Esophagus squamous epithelium (tissue), 5 donors: Measurements from ENCODE around the gene USH2A. TPM values are rescaled to one million over a fixed set of nuclear protein-coding genes. Genes with fewer than 3 reads are reported as not detected.

Experiments used
- DNase-seq: peaks from one replicate; lab custom pipeline; 2025; lab: John Stamatoyannopoulos, UW
- H3K27ac ChIP-seq, 4 donors: fragments of 200-600 bp; sonication (generic); one replicate each; pipeline ENCODE4 v1.5.1; 2016 to 2019; ENCODE audit warnings: mild to moderate bottlenecking in 1 of 4
- H3K27me3 ChIP-seq, 4 donors: fragments of 200-600 bp; sonication (generic); 1 replicate in 3 of 4; 2 replicates in 1 of 4; pipeline versions ENCODE4 v1.5.1 to v1.6.0; 2017 to 2021; ENCODE audit warnings: antibody characterized with exemption in 1 of 4
- H3K36me3 ChIP-seq, 3 donors: fragments of 200-600 bp; sonication (generic); one replicate each; pipeline ENCODE4 v1.5.1; 2016 to 2019
- H3K4me1 ChIP-seq, 3 donors: fragments of 200-600 bp; sonication (generic); one replicate each; pipeline ENCODE4 v1.5.1; 2017 to 2019
- H3K4me3 ChIP-seq, 4 donors: fragments of 200-600 bp; sonication (generic); 1 replicate in 3 of 4; 2 replicates in 1 of 4; pipeline ENCODE4 v1.5.1; 2016 to 2019; ENCODE audit warnings: mild to moderate bottlenecking in 2 of 4, moderate library complexity in 1 of 4
- H3K9me3 ChIP-seq, 3 donors: fragments of 200-600 bp; sonication (generic); one replicate each; pipeline ENCODE4 v1.5.1; 2016 to 2019
- CTCF ChIP-seq, 6 experiments: fragments of 450-650 bp in 4 of 6; fragments of 200-600 bp in 2 of 6; sonication (generic) in 2 of 6; IDR thresholded peaks; one replicate each; pipeline ENCODE4 v1.5.1; 2016 to 2019; ENCODE audit warnings: antibody characterized with exemption in 6 of 6, mild to moderate bottlenecking in 4 of 6, moderate library complexity in 4 of 6
- POLR2A ChIP-seq, 4 donors: fragments of 450-650 bp; IDR thresholded peaks; one replicate each; pipeline ENCODE4 v1.6.1; 2017; ENCODE audit warnings: antibody characterized with exemption in 4 of 4, mild to moderate bottlenecking in 4 of 4, moderate library complexity in 3 of 4
- WGBS, 2 donors: methylation state at CpG; one replicate each; pipeline ENCODE4 v1.1.5; 2018; 5-methylcytosine and 5-hydroxymethylcytosine counted together
- intact Hi-C: fragments of 100-400 bp; cut with DNase I; formaldehyde crosslinking; loops from one replicate; pipeline ENCODE4 v1.15.0; 2022
- total RNA-seq, 4 donors: library from RNA; depleted of rRNA; stranded (reverse); fragments of >200 nt; gene quantifications; one replicate each; pipeline ENCODE4 v1.1.0, GENCODE V29; 2016
- donor health status: DM: yes; HTN: yes; CAD: no.

Gene USH2A
- total RNA-seq, 4 donors from 2014 or later: under 0.01 TPM; not detected in 3

DNA sequence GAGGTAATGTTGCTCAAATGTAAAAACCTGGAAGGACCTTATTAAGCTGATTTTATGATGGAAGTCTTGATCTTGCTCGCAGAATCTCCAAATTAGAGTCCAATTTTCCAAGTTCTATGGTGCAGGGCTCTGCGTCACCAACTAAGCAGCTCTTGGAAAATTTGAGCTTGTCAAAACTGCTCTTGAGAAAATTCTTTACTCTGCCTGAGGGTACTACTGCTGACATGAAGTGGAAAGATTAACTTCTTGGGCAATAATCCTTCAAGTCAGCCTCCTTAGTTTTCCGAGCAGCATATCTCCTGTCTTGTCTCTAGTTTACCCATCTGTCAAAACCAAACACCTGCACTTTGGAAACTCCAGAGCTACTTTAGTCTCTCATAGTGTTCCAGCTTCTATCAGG, 562.4 kb downstream of the USH2A start:
- no peaks in the 10 kb centered on the region for H3K9me3 ChIP-seq
- H3K4me1 ChIP-seq: no peaks in the 10 kb centered on the region
- WGBS, 2 donors: 71 to 73% methylated on average over 3 of the region's 3 CpGs
- no peak overlapping the region for H3K4me3 ChIP-seq
- no peak for TF ChIP-seq POLR2A (IDR thresholded peaks at IDR 0.05)
- TF ChIP-seq CTCF (IDR thresholded peaks at IDR 0.05): no peak
- no peaks in the 10 kb centered on the region for H3K36me3 ChIP-seq
- intact Hi-C loops: no loop called here
- H3K27ac ChIP-seq: no peak overlapping the region
- DNase-seq: no peak
- no peaks in the 10 kb centered on the region for H3K27me3 ChIP-seq

DNA sequence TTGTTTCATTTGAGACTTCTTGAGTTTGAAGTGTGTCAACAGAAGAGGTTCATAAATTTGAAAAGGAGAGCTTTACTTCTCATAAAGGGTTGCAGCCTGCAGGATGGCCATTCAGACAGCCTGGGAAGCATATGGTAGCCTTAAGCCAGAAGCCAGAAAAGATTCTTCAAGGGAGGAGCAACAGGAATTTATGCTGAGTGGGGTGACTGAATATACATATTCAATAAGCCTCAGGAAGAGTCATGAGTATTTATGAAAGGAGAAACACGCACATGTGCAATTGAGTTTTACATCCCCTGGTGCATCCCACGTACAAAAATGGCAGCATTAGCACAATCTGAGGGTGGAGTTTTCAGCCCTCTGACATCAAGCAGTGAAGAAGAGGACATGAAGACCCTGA, 565.9 kb downstream of the USH2A start:
- TF ChIP-seq CTCF (IDR thresholded peaks at IDR 0.05) (no peak), POLR2A (IDR thresholded peaks at IDR 0.05) (no peak)
- Histone ChIP-seq H3K36me3 (no peaks in the 10 kb centered on the region), H3K27ac (no peak overlapping the region), H3K9me3 (peaks cover 0 to 12% (median 0%) of the 10 kb centered on the region in 3 donors), H3K4me3 (no peak overlapping the region), H3K4me1 (no peaks in the 10 kb centered on the region), H3K27me3 (no peaks in the 10 kb centered on the region)
- WGBS, 2 donors: 25 to 46% methylated on average over 2 of the region's 2 CpGs
- intact Hi-C loops: no loop called here
- no peak for DNase-seq

DNA sequence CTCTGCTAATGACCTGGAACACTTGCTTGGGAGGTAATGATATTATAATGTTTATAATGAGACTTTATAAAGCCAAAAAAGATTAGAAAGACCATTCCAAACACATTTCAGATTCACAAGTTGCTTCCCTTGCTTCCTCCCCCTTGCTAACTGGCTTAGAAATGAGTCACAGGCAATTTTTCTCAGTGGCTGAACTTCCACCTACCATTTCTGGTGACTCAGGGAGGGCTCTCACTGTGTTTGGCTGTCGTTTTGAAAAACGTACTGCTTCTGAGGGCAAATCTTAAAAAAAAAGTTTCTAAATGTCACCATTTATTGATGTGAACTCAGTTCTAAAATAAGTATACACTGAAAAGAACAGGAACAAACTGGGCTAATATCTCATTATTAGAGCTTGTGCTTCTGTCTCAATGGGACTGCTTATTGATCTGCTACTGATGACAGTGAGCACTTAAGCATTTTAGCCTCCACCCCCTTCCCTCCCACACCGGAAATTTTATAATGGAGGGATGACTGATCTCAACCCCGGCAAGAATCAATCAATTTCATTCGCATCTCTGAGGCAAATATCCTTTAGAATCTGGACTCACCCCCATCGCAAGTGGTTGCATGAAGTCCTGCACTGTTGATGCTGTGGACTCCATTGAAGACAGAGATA, 577.9 kb downstream of the USH2A start:
- WGBS, 2 donors: 63 to 66% methylated on average over 6 of the region's 6 CpGs
- peaks cover 0 to 5% (median 0%) of the 10 kb centered on the region in 3 donors for H3K9me3 ChIP-seq
- H3K4me3 ChIP-seq: no peak overlapping the region
- TF ChIP-seq POLR2A (IDR thresholded peaks at IDR 0.05) (no peak), CTCF (IDR thresholded peaks at IDR 0.05) (no peak)
- H3K27ac ChIP-seq: no peak overlapping the region
- H3K36me3 ChIP-seq: no peaks in the 10 kb centered on the region
- intact Hi-C loops: no loop called here
- no peaks in the 10 kb centered on the region for H3K27me3 ChIP-seq
- no peaks in the 10 kb centered on the region for H3K4me1 ChIP-seq
- no peak for DNase-seq

GRCh38 chr1:215844777-215845176, 578.5 kb downstream of the USH2A start:
- Histone ChIP-seq H3K9me3 (peaks cover 0 to 5% (median 0%) of the 10 kb centered on the region in 3 donors), H3K4me1 (no peaks in the 10 kb centered on the region), H3K36me3 (no peaks in the 10 kb centered on the region), H3K27ac (no peak overlapping the region), H3K4me3 (no peak overlapping the region), H3K27me3 (no peaks in the 10 kb centered on the region)
- no peak for DNase-seq
- 81 to 87% methylated on average over 2 of the region's 2 CpGs for WGBS, 2 donors
- intact Hi-C loops: no loop called here
- no peak for TF ChIP-seq POLR2A (IDR thresholded peaks at IDR 0.05)

- DNase-seq: no peak
- Histone ChIP-seq H3K36me3 (no peaks in the 10 kb centered on the region), H3K27me3 (no peaks in the 10 kb centered on the region), H3K9me3 (peaks cover 0 to 5% (median 0%) of the 10 kb centered on the region in 3 donors), H3K4me3 (no peak overlapping the region), H3K4me1 (no peaks in the 10 kb centered on the region), H3K27ac (no peak overlapping the region)
- no peak for TF ChIP-seq CTCF (IDR thresholded peaks at IDR 0.05)
- TF ChIP-seq POLR2A (IDR thresholded peaks at IDR 0.05): no peak
- intact Hi-C loops: no loop called here
- 47 to 66% methylated on average over 4 of the region's 4 CpGs for WGBS, 2 donors
Observed at GRCh38 chr1:215844266-215844665, 579.0 kb downstream of the USH2A start.
